ENCODE results near the gene ACTL6A. TPM values are rescaled to one million over a fixed set of nuclear protein-coding genes. Genes with fewer than 3 reads are reported as not detected.

The ACTL6A gene
- total RNA-seq, 2 donors from 2014 or later: 9.7 to 50.3 TPM

GRCh38 chr3:179558742-179559364, 3.9 kb upstream of the ACTL6A start:
- DNase-seq (ENCODE audit: low spot score) (no peak), ATAC-seq (ENCODE audit: insufficient number of reproducible peaks, low FRiP score, low read depth) (no peak)
- Histone ChIP-seq H3K36me3 (no peaks in the 10 kb centered on the region), H3K4me3 (no peak overlapping the region), H3K9me3 (no peaks in the 10 kb centered on the region), H3K27ac (no peak overlapping the region), H3K27me3 (replicated peaks; ENCODE audit: insufficient read depth) (no peaks in the 10 kb centered on the region), H3K4me1 (ENCODE audit: control insufficient read depth in 1 of 2, low read depth in 2 of 2) (peaks cover 2% of the 10 kb centered on the region in 2 donors)
- TF ChIP-seq CTCF (IDR thresholded peaks at IDR 0.05): peak; percentile 65

GRCh38 chr3:179560791-179561190, 1.9 kb upstream of the ACTL6A start:
- H3K9me3 ChIP-seq: no peaks in the 10 kb centered on the region
- H3K27me3 ChIP-seq (replicated peaks; ENCODE audit: insufficient read depth): no peaks in the 10 kb centered on the region
- TF ChIP-seq CTCF (IDR thresholded peaks at IDR 0.05): no peak
- H3K4me3 ChIP-seq: no peak overlapping the region
- no peaks in the 10 kb centered on the region for H3K36me3 ChIP-seq
- H3K4me1 ChIP-seq (ENCODE audit: control insufficient read depth in 1 of 2, low read depth in 2 of 2): peaks cover 3 to 6% of the 10 kb centered on the region in 2 donors
- no peak for ATAC-seq (ENCODE audit: insufficient number of reproducible peaks, low FRiP score, low read depth)
- no peak for DNase-seq (ENCODE audit: low spot score)
- no peak overlapping the region for H3K27ac ChIP-seq

- H3K4me3 ChIP-seq: peak overlapping the region; percentile 95
- peaks cover 3 to 6% of the 10 kb centered on the region in 2 donors for H3K4me1 ChIP-seq (ENCODE audit: control insufficient read depth in 1 of 2, low read depth in 2 of 2)
- ATAC-seq (ENCODE audit: insufficient number of reproducible peaks, low FRiP score, low read depth) (peak; percentile 11), DNase-seq (ENCODE audit: low spot score) (peak; percentile 15)
- H3K27me3 ChIP-seq (replicated peaks; ENCODE audit: insufficient read depth): no peaks in the 10 kb centered on the region
- no peaks in the 10 kb centered on the region for H3K36me3 ChIP-seq
- H3K27ac ChIP-seq: peak overlapping the region; percentile 67
- no peaks in the 10 kb centered on the region for H3K9me3 ChIP-seq
- peak; percentile 71 for TF ChIP-seq CTCF (IDR thresholded peaks at IDR 0.05)
These were observed 601 bp downstream of the ACTL6A start for GRCh38 chr3:179563271-179563783.

- Histone ChIP-seq H3K4me1 (ENCODE audit: control insufficient read depth in 1 of 2, low read depth in 2 of 2) (peaks cover 3 to 6% of the 10 kb centered on the region in 2 donors), H3K27ac (no peak overlapping the region), H3K9me3 (no peaks in the 10 kb centered on the region), H3K36me3 (peaks cover 3% of the 10 kb centered on the region), H3K4me3 (no peak overlapping the region), H3K27me3 (replicated peaks; ENCODE audit: insufficient read depth) (no peaks in the 10 kb centered on the region)
- no peak for DNase-seq (ENCODE audit: low spot score)
- no peak for TF ChIP-seq CTCF (IDR thresholded peaks at IDR 0.05)
- no peak for ATAC-seq (ENCODE audit: insufficient number of reproducible peaks, low FRiP score, low read depth)
These were observed 2.8 kb downstream of the ACTL6A start for GRCh38 chr3:179565496-179565895.

- no peak for DNase-seq (ENCODE audit: low spot score)
- Histone ChIP-seq H3K27me3 (replicated peaks; ENCODE audit: insufficient read depth) (no peaks in the 10 kb centered on the region), H3K36me3 (peaks cover 24% of the 10 kb centered on the region), H3K9me3 (no peaks in the 10 kb centered on the region), H3K27ac (no peak overlapping the region), H3K4me3 (no peak overlapping the region), H3K4me1 (ENCODE audit: control insufficient read depth in 1 of 2, low read depth in 2 of 2) (no peaks in the 10 kb centered on the region)
- no peak for TF ChIP-seq CTCF (IDR thresholded peaks at IDR 0.05)
- no peak for ATAC-seq (ENCODE audit: insufficient number of reproducible peaks, low FRiP score, low read depth)
These were observed 18.3 kb downstream of the ACTL6A start for GRCh38 chr3:179580992-179581391.

Measured in thoracic aorta (tissue), 2 donors.